GM04503 (cell line): ENCODE data around the gene SHC3.

Source experiments
- DNase-seq: peaks from one replicate; pipeline ENCODE4 v3.0.0-alpha.2; 2012; ENCODE audit warnings: low read depth

The SHC3 gene

GRCh38 chr9:89154218-89154617, 24.4 kb downstream of the SHC3 start:
- DNase-seq = no peak

- DNase-seq = no peak
These were observed 25.2 kb downstream of the SHC3 start for GRCh38 chr9:89153232-89154017.

GRCh38 chr9:89149726-89150125, 28.9 kb downstream of the SHC3 start:
- peak; percentile 25 for DNase-seq

GRCh38 chr9:89145097-89145496, 33.5 kb downstream of the SHC3 start:
- DNase-seq = no peak

- DNase-seq = no peak
These were observed 34.4 kb downstream of the SHC3 start for GRCh38 chr9:89144238-89144637.

- no peak for DNase-seq
These were observed 35.4 kb downstream of the SHC3 start for GRCh38 chr9:89143266-89143665.

GRCh38 chr9:89139455-89139854, 39.2 kb downstream of the SHC3 start:
- DNase-seq = no peak

- DNase-seq = no peak
These were observed 39.9 kb downstream of the SHC3 start for GRCh38 chr9:89138463-89139390.

GRCh38 chr9:89137542-89138462, 40.8 kb downstream of the SHC3 start:
- DNase-seq = peak; percentile 85

- DNase-seq = no peak
These were observed 42.9 kb downstream of the SHC3 start for GRCh38 chr9:89135591-89136166.

- DNase-seq = no peak
These were observed 43.9 kb downstream of the SHC3 start for GRCh38 chr9:89134709-89135108.

- DNase-seq = no peak
These were observed 55.7 kb downstream of the SHC3 start for GRCh38 chr9:89122949-89123348.

- no peak for DNase-seq
These were observed 57.9 kb downstream of the SHC3 start for GRCh38 chr9:89120704-89121103.

GRCh38 chr9:89116805-89117192, 61.8 kb downstream of the SHC3 start:
- no peak for DNase-seq

GRCh38 chr9:89116064-89116804, 62.4 kb downstream of the SHC3 start:
- DNase-seq = peak; percentile 63

- no peak for DNase-seq
These were observed 63.2 kb downstream of the SHC3 start for GRCh38 chr9:89115426-89115825.

- no peak for DNase-seq
These were observed 63.9 kb downstream of the SHC3 start for GRCh38 chr9:89114741-89115140.

GRCh38 chr9:89113851-89114250, 64.8 kb downstream of the SHC3 start:
- no peak for DNase-seq

GRCh38 chr9:89112243-89112642, 66.4 kb downstream of the SHC3 start:
- DNase-seq = no peak

- peak; percentile 8 for DNase-seq
These were observed 69.0 kb downstream of the SHC3 start for GRCh38 chr9:89109666-89110065.

- no peak for DNase-seq
These were observed 71.2 kb downstream of the SHC3 start for GRCh38 chr9:89107406-89107805.
